GM12892 (cell line): ENCODE measurements around the gene PSENEN. TPM values are rescaled to one million over a fixed set of nuclear protein-coding genes. Genes with fewer than 3 reads are reported as not detected.

Source experiments
- DNase-seq: peaks from one replicate; pipeline ENCODE4 v3.0.0; 2011; ENCODE audit not compliant: insufficient read length
- FAIRE-seq: peaks from 2 replicates; lab custom pipeline; 2011; peaks lifted over from hg19 to GRCh38; lab: Jason Lieb, UNC
- POLR2A ChIP-seq: IDR thresholded peaks from 2 replicates; pipeline ENCODE4 v1.6.1; 2011; ENCODE audit warnings: low read depth, low read length, control low read depth
- POLR2AphosphoS5 ChIP-seq: IDR thresholded peaks from 2 replicates; pipeline ENCODE4 v1.6.1; 2011; ENCODE audit warnings: low read depth, low read length, control low read depth
- TAF1 ChIP-seq: IDR thresholded peaks from 2 replicates; pipeline ENCODE4 v1.6.1; 2011; ENCODE audit warnings: low read depth, mild to moderate bottlenecking, control low read depth, low read length, borderline replicate concordance
- polyA plus RNA-seq: library from polyadenylated mRNA; unstranded; fragments of >200 nt; gene quantifications from one replicate; pipeline ENCODE4 v1.2.1, GENCODE V29; 2012; ENCODE audit warnings: missing spikeins, inconsistent platforms; ENCODE audit not compliant: missing spikeins

Gene PSENEN
- polyA plus RNA-seq = 41.4 TPM

GRCh38 chr19:35745328-35746086 lies at the start of gene PSENEN, which contains the start of gene U2AF1L4:
Gene PSENEN, plus strand, starts transcription at chr19:35745651. Its CDS starts 280 bp downstream, at chr19:35745931.
Gene U2AF1L4, minus strand, starts transcription at chr19:35745418. Its CDS starts 27 bp downstream, at chr19:35745391.
- FAIRE-seq = peak; percentile 95
- DNase-seq = peak; percentile 81
- TF ChIP-seq POLR2AphosphoS5 (0 out of 2 replicates have a peak, but pooled peaks have one; percentile 11), TAF1 (no peak), POLR2A (0 out of 2 replicates have a peak, but pooled peaks have one; percentile 8)

GRCh38 chr19:35695895-35696422 lies 49.5 kb upstream of the PSENEN start:
- FAIRE-seq (peak; percentile 58), DNase-seq (no peak)
- TF ChIP-seq TAF1 (no peak), POLR2AphosphoS5 (no peak), POLR2A (no peak)

- FAIRE-seq = peak; percentile 82
- DNase-seq = no peak
- TF ChIP-seq POLR2A = no peak
- TF ChIP-seq TAF1 = no peak
- TF ChIP-seq POLR2AphosphoS5 = no peak
Measured at GRCh38 chr19:35696835-35697234, 48.6 kb upstream of the PSENEN start.

- peak; percentile 95 for DNase-seq
- FAIRE-seq = peak; percentile 100
- TF ChIP-seq POLR2A = peak; percentile 81
- TF ChIP-seq TAF1 = no peak
- peak; percentile 57; the same call in 1 of the 2 replicates for TF ChIP-seq POLR2AphosphoS5
Measured at GRCh38 chr19:35702223-35703012, 43.0 kb upstream of the PSENEN start.

- FAIRE-seq (peak; percentile 21), DNase-seq (no peak)
- TF ChIP-seq POLR2A (no peak), POLR2AphosphoS5 (no peak), TAF1 (no peak)
Measured at GRCh38 chr19:35703343-35703742, 42.1 kb upstream of the PSENEN start.

GRCh38 chr19:35704218-35704617 lies 41.2 kb upstream of the PSENEN start, which contains the start of gene ZBTB32:
Gene ZBTB32, plus strand, starts transcription at chr19:35704558. Its CDS starts 10,069 bp downstream, at chr19:35714627.
- FAIRE-seq (no peak), DNase-seq (peak; percentile 21)
- no peak for TF ChIP-seq TAF1
- no peak for TF ChIP-seq POLR2A
- no peak for TF ChIP-seq POLR2AphosphoS5

- DNase-seq (no peak), FAIRE-seq (no peak)
- TF ChIP-seq POLR2AphosphoS5 = no peak
- no peak for TF ChIP-seq TAF1
- TF ChIP-seq POLR2A = no peak
Measured at GRCh38 chr19:35708391-35708790, 37.1 kb upstream of the PSENEN start.

- peak; percentile 95 for FAIRE-seq
Measured at GRCh38 chr19:35710784-35711723, 34.4 kb upstream of the PSENEN start.

GRCh38 chr19:35712567-35713505 lies 32.6 kb upstream of the PSENEN start:
- FAIRE-seq = peak; percentile 94
- TF ChIP-seq TAF1 (peak; percentile 90), POLR2AphosphoS5 (peak; percentile 96), POLR2A (peak; percentile 79)
- DNase-seq = peak; percentile 73

More at GRCh38 chr19:35710784-35711723, 34.4 kb upstream of the PSENEN start:
- TF ChIP-seq POLR2A (peak; percentile 53; the same call in 1 of the 2 replicates), POLR2AphosphoS5 (peak; percentile 79), TAF1 (peak; percentile 17; the same call in 1 of the 2 replicates)
- DNase-seq = peak; percentile 33
